ENCODE data around the gene ZBTB20.

DNA sequence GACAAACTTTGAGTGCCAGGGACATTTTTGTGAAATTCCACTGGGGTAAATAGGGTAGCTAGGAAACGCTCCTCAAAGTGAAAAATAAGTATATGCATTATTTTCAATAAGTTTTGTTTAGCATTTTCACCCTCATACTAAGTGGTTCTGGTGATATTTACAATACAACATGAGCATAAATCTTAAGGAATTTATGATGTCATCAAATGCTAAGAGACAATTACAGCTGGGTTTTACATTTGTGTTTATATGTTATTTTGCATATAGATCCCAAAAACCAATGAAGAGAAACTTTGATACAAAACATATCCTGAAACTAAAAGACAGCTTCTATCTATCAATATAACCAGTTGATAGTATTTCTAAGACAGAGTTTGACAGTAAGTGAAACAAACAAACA, 323.1 kb downstream of the ZBTB20 start:
- TF ChIP-seq CTCF (IDR thresholded peaks at IDR 0.05; ENCODE audit: insufficient read depth, low read length, poor library complexity, severe bottlenecking) = no peak
- no peak for TF ChIP-seq EZH2phosphoT487 (conservative IDR thresholded peaks at IDR 0.05; ENCODE audit: low read length)

All from SU-DHL-6 (cell line).